ENCODE data around the gene NR3C1. TPM values are rescaled to one million over a fixed set of nuclear protein-coding genes. Genes with fewer than 3 reads are reported as not detected.

The NR3C1 gene
- total RNA-seq, 1 experiment from 2014 or later, result 16.0 TPM

DNA sequence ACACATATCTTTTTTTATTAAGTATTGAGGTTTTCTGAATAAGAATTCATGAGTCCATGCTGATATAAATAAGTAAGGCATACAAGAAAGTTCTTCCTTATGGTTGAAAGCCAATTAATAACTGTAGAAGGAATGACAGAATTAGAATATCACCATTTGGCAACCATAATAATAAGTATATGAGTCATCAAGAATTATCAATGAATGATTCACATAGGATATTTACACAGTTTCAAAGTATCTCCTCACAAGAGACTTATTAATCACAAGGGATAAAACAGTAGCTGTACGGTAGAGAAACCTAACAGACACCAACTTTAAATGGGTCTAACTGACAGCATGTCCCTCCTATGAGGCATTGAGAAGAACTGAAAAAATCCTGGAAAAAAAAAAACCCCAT lies 161.6 kb downstream of the NR3C1 start:
- Histone ChIP-seq H3K4me2 (ENCODE audit: low read length) (peak overlapping the region; percentile 81), H3K27me3 (ENCODE audit: insufficient read depth, low read length) (no peaks in the 10 kb centered on the region), H3K9me2 (ENCODE audit: insufficient read depth) (no peaks in the 10 kb centered on the region), H3K36me3 (ENCODE audit: control insufficient read depth in 1 of 2, insufficient read depth in 2 of 2, low read length in 2 of 2) (no peaks in the 10 kb centered on the region), H4K20me1 (ENCODE audit: insufficient read depth) (no peaks in the 10 kb centered on the region), H3K4me1 (ENCODE audit: control insufficient read depth in 1 of 2, insufficient read depth in 2 of 2, low read length in 2 of 2) (peaks cover 45 to 63% of the 10 kb centered on the region in 2 experiments), H3K4me3 (replicated peaks in 1 of 2; ENCODE audit: low read depth in 1 of 2, low read length in 2 of 2) (no peak overlapping the region), H3K9ac (ENCODE audit: low read length) (no peak overlapping the region), H2AFZ (ENCODE audit: low read depth, low read length, poor library complexity, severe bottlenecking) (peak overlapping the region; percentile 72), H3K79me2 (ENCODE audit: insufficient read depth, low read length) (no peaks in the 10 kb centered on the region), H3K27ac (ENCODE audit: low read depth, low read length) (peak overlapping the region; percentile 9; the same call in 1 of the 2 replicates), H3K9me3 (ENCODE audit: control insufficient read depth in 1 of 2, insufficient read depth in 1 of 2, low read depth in 1 of 2, low read length in 2 of 2) (no peaks in the 10 kb centered on the region; a peak in 1 of 4 replicates)
- TF ChIP-seq POLR2AphosphoS5 (IDR thresholded peaks at IDR 0.05; ENCODE audit: low read depth, low read length), result no peak
- TF ChIP-seq SRF (IDR thresholded peaks at IDR 0.05; ENCODE audit: low read depth), result no peak
- TF ChIP-seq ZFX (IDR thresholded peaks at IDR 0.05), result no peak
- no peak for TF ChIP-seq TCF7L2 (IDR thresholded peaks at IDR 0.05; ENCODE audit: borderline replicate concordance, extremely low read depth, insufficient read depth, insufficient read length)
- TF ChIP-seq CBX3 (IDR thresholded peaks at IDR 0.05; ENCODE audit: low read depth), result no peak
- TF ChIP-seq, protein P1, sequence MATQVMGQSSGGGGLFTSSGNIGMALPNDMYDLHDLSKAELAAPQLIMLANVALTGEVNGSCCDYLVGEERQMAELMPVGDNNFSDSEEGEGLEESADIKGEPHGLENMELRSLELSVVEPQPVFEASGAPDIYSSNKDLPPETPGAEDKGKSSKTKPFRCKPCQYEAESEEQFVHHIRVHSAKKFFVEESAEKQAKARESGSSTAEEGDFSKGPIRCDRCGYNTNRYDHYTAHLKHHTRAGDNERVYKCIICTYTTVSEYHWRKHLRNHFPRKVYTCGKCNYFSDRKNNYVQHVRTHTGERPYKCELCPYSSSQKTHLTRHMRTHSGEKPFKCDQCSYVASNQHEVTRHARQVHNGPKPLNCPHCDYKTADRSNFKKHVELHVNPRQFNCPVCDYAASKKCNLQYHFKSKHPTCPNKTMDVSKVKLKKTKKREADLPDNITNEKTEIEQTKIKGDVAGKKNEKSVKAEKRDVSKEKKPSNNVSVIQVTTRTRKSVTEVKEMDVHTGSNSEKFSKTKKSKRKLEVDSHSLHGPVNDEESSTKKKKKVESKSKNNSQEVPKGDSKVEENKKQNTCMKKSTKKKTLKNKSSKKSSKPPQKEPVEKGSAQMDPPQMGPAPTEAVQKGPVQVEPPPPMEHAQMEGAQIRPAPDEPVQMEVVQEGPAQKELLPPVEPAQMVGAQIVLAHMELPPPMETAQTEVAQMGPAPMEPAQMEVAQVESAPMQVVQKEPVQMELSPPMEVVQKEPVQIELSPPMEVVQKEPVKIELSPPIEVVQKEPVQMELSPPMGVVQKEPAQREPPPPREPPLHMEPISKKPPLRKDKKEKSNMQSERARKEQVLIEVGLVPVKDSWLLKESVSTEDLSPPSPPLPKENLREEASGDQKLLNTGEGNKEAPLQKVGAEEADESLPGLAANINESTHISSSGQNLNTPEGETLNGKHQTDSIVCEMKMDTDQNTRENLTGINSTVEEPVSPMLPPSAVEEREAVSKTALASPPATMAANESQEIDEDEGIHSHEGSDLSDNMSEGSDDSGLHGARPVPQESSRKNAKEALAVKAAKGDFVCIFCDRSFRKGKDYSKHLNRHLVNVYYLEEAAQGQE (IDR thresholded peaks at IDR 0.05; ENCODE audit: low read depth), result no peak
- no peak for TF ChIP-seq EGR1 (IDR thresholded peaks at IDR 0.05; ENCODE audit: low read depth)
- no peak for TF ChIP-seq FOSL1 (IDR thresholded peaks at IDR 0.05; ENCODE audit: low read depth)
- TF ChIP-seq RAD21 (IDR thresholded peaks at IDR 0.05; ENCODE audit: low read depth), result no peak
- TF ChIP-seq ELF1 (IDR thresholded peaks at IDR 0.05; ENCODE audit: borderline replicate concordance, low read depth), result no peak
- no TSS peak for BruUV-seq (replicated peaks)
- ATAC-seq (no peak), DNase-seq (ENCODE audit: low read depth, low spot score) (no peak)
- POLR2A ChIA-PET, result no interaction called here
- CTCF ChIA-PET, result no interaction called here
- intact Hi-C loops (cut with micrococcal nuclease), result no loop called here
- RAD21 ChIA-PET (ENCODE audit: low non-redundant PET in 1 of 2, low total read pairs in 2 of 2, uncharacterized antibody in 2 of 2, unreplicated experiment in 2 of 2), result no interaction called here

Measured in HCT116 (cell line).